OCI-LY3 (cell line): ENCODE measurements around the gene ACTRT2.

Experiments
- H2AFZ ChIP-seq: fragments of 200-600, 300-600 bp; shearing (Covaris generic); 2 replicates; pipeline ENCODE4 v1.6.0; 2014; ENCODE audit warnings: antibody characterized with exemption, low read depth, low read length
- H3K27ac ChIP-seq: fragments of 200-600, 300-600 bp; sonication (generic); 2 replicates; pipeline ENCODE4 v1.5.1; 2014; ENCODE audit warnings: mild to moderate bottlenecking, low read length, moderate library complexity, mixed read lengths
- H3K27me3 ChIP-seq: fragments of 200-600, 300-600 bp; sonication (generic); 2 replicates; pipeline ENCODE4 v1.6.1; 2014; ENCODE audit warnings: low read depth, low read length, mixed read lengths
- H3K36me3 ChIP-seq: fragments of 200-600, 300-600 bp; sonication (generic); replicated peaks from 2 replicates; pipeline ENCODE3; 2014; ENCODE audit warnings: low read depth, low read length, mixed read lengths
- H3K4me1 ChIP-seq: fragments of 300-600, 200-600 bp; sonication (generic); 2 replicates; pipeline ENCODE4 v1.6.1; 2014; ENCODE audit warnings: low read length, mixed read lengths
- H3K4me2 ChIP-seq: fragments of 200-600, 300-600 bp; sonication (generic); 2 replicates; pipeline ENCODE4 v1.6.1; 2014; ENCODE audit warnings: low read length, mixed read lengths
- H3K4me3 ChIP-seq: fragments of 300-600, 200-600 bp; sonication (generic); 2 replicates; pipeline ENCODE4 v1.5.1; 2014; ENCODE audit warnings: antibody characterized with exemption, mild to moderate bottlenecking, low read length, moderate library complexity
- H3K79me2 ChIP-seq: fragments of 300-600, 200-600 bp; shearing (Covaris generic); 2 replicates; pipeline ENCODE4 v1.6.1; 2014; ENCODE audit warnings: mild to moderate bottlenecking, low read length, mixed read lengths
- H3K9ac ChIP-seq: fragments of 300-600, 200-600 bp; shearing (Covaris generic); 2 replicates; pipeline ENCODE4 v1.6.0; 2014; ENCODE audit warnings: mild to moderate bottlenecking, low read length, moderate library complexity
- H3K9me3 ChIP-seq: fragments of 200-600, 300-600 bp; shearing (Covaris generic); 2 replicates; pipeline ENCODE4 v1.6.1; 2014; ENCODE audit warnings: low read length, mixed read lengths; ENCODE audit not compliant: insufficient read depth
- H4K20me1 ChIP-seq: fragments of 200-600, 300-600 bp; sonication (generic); 2 replicates; pipeline ENCODE4 v1.6.1; 2016; ENCODE audit warnings: low read length, mixed read lengths; ENCODE audit not compliant: insufficient read depth
- CTCF ChIP-seq: fragments of 200-600, 300-600 bp; sonication (generic); IDR thresholded peaks from 2 replicates; pipeline ENCODE4 v1.5.1; 2014; ENCODE audit warnings: antibody characterized with exemption, low read length, low read depth
- EZH2phosphoT487 ChIP-seq: fragments of 200-600 bp; shearing (Covaris generic); IDR thresholded peaks from 2 replicates; pipeline ENCODE4 v1.6.1; 2018; ENCODE audit warnings: antibody characterized with exemption, mixed run types, low read depth

Gene ACTRT2

GRCh38 chr1:3024588-3024987 is 3.3 kb downstream of the ACTRT2 start:
- no peak overlapping the region for H3K4me3 ChIP-seq
- TF ChIP-seq CTCF = no peak
- no peak for TF ChIP-seq EZH2phosphoT487
- H2AFZ ChIP-seq = no peak overlapping the region
- H3K27me3 ChIP-seq = no peaks in the 10 kb centered on the region
- no peak overlapping the region for H3K9ac ChIP-seq
- H3K79me2 ChIP-seq = no peaks in the 10 kb centered on the region
- no peaks in the 10 kb centered on the region for H3K4me1 ChIP-seq
- no peak overlapping the region for H3K4me2 ChIP-seq
- no peaks in the 10 kb centered on the region for H4K20me1 ChIP-seq
- no peaks in the 10 kb centered on the region for H3K9me3 ChIP-seq
- H3K27ac ChIP-seq = no peak overlapping the region
- H3K36me3 ChIP-seq = no peaks in the 10 kb centered on the region

GRCh38 chr1:3026124-3026523 is 4.9 kb downstream of the ACTRT2 start:
- Histone ChIP-seq H3K9ac (no peak overlapping the region), H3K36me3 (no peaks in the 10 kb centered on the region), H3K4me1 (no peaks in the 10 kb centered on the region), H3K27me3 (no peaks in the 10 kb centered on the region), H4K20me1 (no peaks in the 10 kb centered on the region), H3K4me3 (no peak overlapping the region), H3K4me2 (no peak overlapping the region), H3K27ac (no peak overlapping the region), H2AFZ (no peak overlapping the region), H3K79me2 (no peaks in the 10 kb centered on the region), H3K9me3 (no peaks in the 10 kb centered on the region)
- TF ChIP-seq EZH2phosphoT487 (no peak), CTCF (no peak)

- H2AFZ ChIP-seq = no peak overlapping the region
- H3K4me2 ChIP-seq = no peak overlapping the region
- no peaks in the 10 kb centered on the region for H3K4me1 ChIP-seq
- no peaks in the 10 kb centered on the region for H3K79me2 ChIP-seq
- TF ChIP-seq CTCF = no peak
- no peak for TF ChIP-seq EZH2phosphoT487
- H3K4me3 ChIP-seq = no peak overlapping the region
- H3K27me3 ChIP-seq = no peaks in the 10 kb centered on the region
- H3K9me3 ChIP-seq = no peaks in the 10 kb centered on the region
- no peaks in the 10 kb centered on the region for H3K36me3 ChIP-seq
- no peaks in the 10 kb centered on the region for H4K20me1 ChIP-seq
- H3K9ac ChIP-seq = no peak overlapping the region
- H3K27ac ChIP-seq = no peak overlapping the region
Measured at GRCh38 chr1:3026581-3027391, 5.5 kb downstream of the ACTRT2 start.

GRCh38 chr1:3027611-3028371 is 6.5 kb downstream of the ACTRT2 start:
- no peaks in the 10 kb centered on the region for H4K20me1 ChIP-seq
- H2AFZ ChIP-seq = no peak overlapping the region
- H3K4me2 ChIP-seq = no peak overlapping the region
- no peaks in the 10 kb centered on the region for H3K9me3 ChIP-seq
- H3K79me2 ChIP-seq = no peaks in the 10 kb centered on the region
- no peaks in the 10 kb centered on the region for H3K36me3 ChIP-seq
- H3K4me1 ChIP-seq = no peaks in the 10 kb centered on the region
- H3K27me3 ChIP-seq = no peaks in the 10 kb centered on the region
- TF ChIP-seq EZH2phosphoT487 (no peak), CTCF (no peak)
- no peak overlapping the region for H3K9ac ChIP-seq
- no peak overlapping the region for H3K27ac ChIP-seq
- no peak overlapping the region for H3K4me3 ChIP-seq
